ENCODE results near the gene CADM1. TPM values are rescaled to one million over a fixed set of nuclear protein-coding genes. Genes with fewer than 3 reads are reported as not detected.

The CADM1 gene
- total RNA-seq, 6 experiments from 2014 or later: 21.1 to 56.7 (median 30.6) TPM

GRCh38 chr11:115290479-115290878, 213.7 kb downstream of the CADM1 start:
- Histone ChIP-seq H3K27ac (no peak overlapping the region), H3K9me3 (no peaks in the 10 kb centered on the region), H3K27me3 (no peaks in the 10 kb centered on the region), H3K4me3 (no peak overlapping the region), H3K36me3 (no peaks in the 10 kb centered on the region), H3K4me1 (peaks cover 0 to 12% (median 0%) of the 10 kb centered on the region in 4 donors)
- no peak for TF ChIP-seq POLR2A (IDR thresholded peaks at IDR 0.05)
- TF ChIP-seq CTCF (IDR thresholded peaks at IDR 0.05): no peak
- 67% methylated on average over 1 of the region's 1 CpG for WGBS (ENCODE audit: insufficient coverage, low coverage, low lambda C conversion rate, missing lambda C conversion rate)
- DNase-seq (no peak), ATAC-seq (no peak)
- intact Hi-C loops (cut with DNase I): no loop called here

GRCh38 chr11:115287266-115287665, 216.9 kb downstream of the CADM1 start:
- peaks cover 0 to 12% (median 0%) of the 10 kb centered on the region in 4 donors for H3K4me1 ChIP-seq
- no peaks in the 10 kb centered on the region for H3K36me3 ChIP-seq
- no peak for DNase-seq
- no peak for ATAC-seq
- intact Hi-C loops (cut with DNase I): no loop called here
- TF ChIP-seq CTCF (IDR thresholded peaks at IDR 0.05) (no peak), POLR2A (IDR thresholded peaks at IDR 0.05) (no peak)
- no peak overlapping the region for H3K4me3 ChIP-seq
- H3K9me3 ChIP-seq: no peaks in the 10 kb centered on the region
- no peaks in the 10 kb centered on the region for H3K27me3 ChIP-seq
- H3K27ac ChIP-seq: no peak overlapping the region
- WGBS (ENCODE audit: insufficient coverage, low coverage, low lambda C conversion rate, missing lambda C conversion rate): 84% methylated on average over 5 of the region's 6 CpGs

- intact Hi-C loops (cut with DNase I): no loop called here
- Histone ChIP-seq H3K36me3 (no peaks in the 10 kb centered on the region), H3K27me3 (no peaks in the 10 kb centered on the region), H3K4me3 (no peak overlapping the region), H3K9me3 (no peaks in the 10 kb centered on the region), H3K27ac (no peak overlapping the region), H3K4me1 (peaks cover 0 to 12% (median 1%) of the 10 kb centered on the region in 4 donors)
- ATAC-seq (no peak), DNase-seq (no peak)
- TF ChIP-seq POLR2A (IDR thresholded peaks at IDR 0.05) (no peak), CTCF (IDR thresholded peaks at IDR 0.05) (no peak)
- WGBS (ENCODE audit: insufficient coverage, low coverage, low lambda C conversion rate, missing lambda C conversion rate): 46% methylated on average over 3 of the region's 3 CpGs
Observed at GRCh38 chr11:115286614-115287013, 217.6 kb downstream of the CADM1 start.

- H3K4me1 ChIP-seq: peaks cover 0 to 12% (median 1%) of the 10 kb centered on the region in 4 donors
- H3K27ac ChIP-seq: no peak overlapping the region
- no peaks in the 10 kb centered on the region for H3K27me3 ChIP-seq
- no peak overlapping the region for H3K4me3 ChIP-seq
- H3K9me3 ChIP-seq: no peaks in the 10 kb centered on the region
- intact Hi-C loops (cut with DNase I): no loop called here
- ATAC-seq (peak in 1 of 4 donors; percentile 22), DNase-seq (no peak)
- WGBS (ENCODE audit: insufficient coverage, low coverage, low lambda C conversion rate, missing lambda C conversion rate): 62% methylated on average over 4 of the region's 4 CpGs
- H3K36me3 ChIP-seq: no peaks in the 10 kb centered on the region
- no peak for TF ChIP-seq CTCF (IDR thresholded peaks at IDR 0.05)
- no peak for TF ChIP-seq POLR2A (IDR thresholded peaks at IDR 0.05)
Observed at GRCh38 chr11:115284773-115285172, 219.4 kb downstream of the CADM1 start.

- no peaks in the 10 kb centered on the region for H3K36me3 ChIP-seq
- 91% methylated on average over 4 of the region's 4 CpGs for WGBS (ENCODE audit: insufficient coverage, low coverage, low lambda C conversion rate, missing lambda C conversion rate)
- H3K27ac ChIP-seq: no peak overlapping the region
- DNase-seq: no peak
- H3K4me3 ChIP-seq: no peak overlapping the region
- intact Hi-C loops (cut with DNase I): no loop called here
- no peaks in the 10 kb centered on the region for H3K9me3 ChIP-seq
- TF ChIP-seq POLR2A (IDR thresholded peaks at IDR 0.05) (no peak), CTCF (IDR thresholded peaks at IDR 0.05) (no peak)
- H3K27me3 ChIP-seq: no peaks in the 10 kb centered on the region
- no peak for ATAC-seq
- peaks cover 0 to 12% (median 1%) of the 10 kb centered on the region in 4 donors for H3K4me1 ChIP-seq
Observed at GRCh38 chr11:115282923-115283322, 221.3 kb downstream of the CADM1 start.

All from right lobe of liver (tissue), 6 donors.